HepG2 (cell line): ENCODE data around the gene KIF26B. TPM values are rescaled to one million over a fixed set of nuclear protein-coding genes. Genes with fewer than 3 reads are reported as not detected.

Source experiments
- ARNT2 ChIP-seq: sonication (generic); formaldehyde crosslinking; IDR thresholded peaks from 2 replicates; pipeline ENCODE4 v1.8.0; 2022; ENCODE audit warnings: mild to moderate bottlenecking, low read depth, missing genetic modification reagents, moderate library complexity
- HBP1 ChIP-seq: IDR thresholded peaks from 2 replicates; pipeline ENCODE4 v1.6.1; 2016; ENCODE audit warnings: low read depth, control low read depth
- MTF1 ChIP-seq: sonication (generic); formaldehyde crosslinking; IDR thresholded peaks from 2 replicates; pipeline ENCODE4 v1.5.0; 2020; ENCODE audit warnings: missing genetic modification reagents
- NR2C2 ChIP-seq: sonication (generic); formaldehyde crosslinking; IDR thresholded peaks from 2 replicates; pipeline ENCODE4 v1.4.0; 2020; ENCODE audit warnings: missing genetic modification reagents, mild to moderate bottlenecking, moderate library complexity, borderline replicate concordance
- POLR2G ChIP-seq: fragments of 200-400 bp; formaldehyde crosslinking; IDR thresholded peaks from 2 replicates; pipeline ENCODE4 v1.6.1; 2018; ENCODE audit warnings: mild to moderate bottlenecking, low read depth, low read length, moderate library complexity
- SAFB2 ChIP-seq: sonication (generic); formaldehyde crosslinking; IDR thresholded peaks from 2 replicates; pipeline ENCODE4 v1.5.1; 2020; ENCODE audit warnings: missing genetic modification reagents, low read depth, mild to moderate bottlenecking, borderline replicate concordance
- ZFYVE20 ChIP-seq: sonication (generic); formaldehyde crosslinking; IDR thresholded peaks from 2 replicates; pipeline ENCODE4 v1.8.0; 2023; ENCODE audit warnings: low read depth, mild to moderate bottlenecking, moderate library complexity, missing genetic modification reagents, borderline replicate concordance
- ZNF660 ChIP-seq: sonication (generic); formaldehyde crosslinking; IDR thresholded peaks from 2 replicates; pipeline ENCODE4 v1.5.1; 2020; ENCODE audit warnings: mild to moderate bottlenecking, low read depth, missing genetic modification reagents, borderline replicate concordance
- ZXDC ChIP-seq: sonication (generic); formaldehyde crosslinking; IDR thresholded peaks from 2 replicates; pipeline ENCODE4 v1.5.0; 2020; ENCODE audit warnings: mild to moderate bottlenecking, missing genetic modification reagents
- polyA plus RNA-seq, 8 experiments: library from polyadenylated mRNA; depleted of rRNA in 3 of 8; stranded (reverse) in 7 of 8; unstranded in 1 of 8; fragments of >200 nt; fragmentation: Illumina TruSeq in 4 of 8; extraction: Trizol in 4 of 8; gene quantifications; 2 replicates each; pipeline versions ENCODE4 v1.2.1 to v1.2.3, GENCODE V29; 2011 to 2016; ENCODE audit warnings: low read depth in 4 of 8, missing spikeins in 1 of 8, mixed read lengths in 1 of 8; ENCODE audit not compliant: insufficient read depth in 1 of 8
- total RNA-seq, 5 experiments: library from RNA; depleted of rRNA; stranded (reverse); fragments of >200 nt; fragmentation: Illumina TruSeq; extraction: Trizol; gene quantifications; 2 replicates each; pipeline ENCODE4 v1.2.3, GENCODE V29; 2016; ENCODE audit warnings: low read depth in 1 of 5
- TF ChIP-seq, protein P1 (sequence below): sonication (generic); formaldehyde crosslinking; IDR thresholded peaks from 2 replicates; pipeline ENCODE4 v1.5.1; 2020; ENCODE audit warnings: missing genetic modification reagents, mild to moderate bottlenecking, borderline replicate concordance
- TF ChIP-seq, protein P2 (sequence below): sonication (generic); formaldehyde crosslinking; conservative IDR thresholded peaks from 2 replicates; pipeline ENCODE4 v1.4.0; 2020; ENCODE audit warnings: missing genetic modification reagents
- TF ChIP-seq, protein P3 (sequence below): sonication (generic); formaldehyde crosslinking; IDR thresholded peaks from 2 replicates; pipeline ENCODE4 v1.4.0; 2020; ENCODE audit warnings: mild to moderate bottlenecking, missing genetic modification reagents, borderline replicate concordance
- TF ChIP-seq, protein P4 (sequence below): sonication (generic); formaldehyde crosslinking; IDR thresholded peaks from 2 replicates; pipeline ENCODE4 v1.5.0; 2020; ENCODE audit warnings: missing genetic modification reagents, mild to moderate bottlenecking, borderline replicate concordance

The KIF26B gene
- total and polyA plus RNA-seq, 2 of the 13 experiments (the other 11 are each of a cell fraction or from before 2014, with no cell fraction given), result 0.08 to 0.09 TPM

- TF ChIP-seq ZNF660 (CRISPR knock-in tag) (no peak), POLR2G (no peak), HBP1 (CRISPR knock-in tag) (0 out of 2 replicates have a peak, but pooled peaks have one; percentile 18), ZFYVE20 (CRISPR knock-in tag) (no peak), ARNT2 (0 out of 2 replicates have a peak, but pooled peaks have one; percentile 27), NR2C2 (CRISPR knock-in tag) (no peak), ZXDC (no peak), MTF1 (no peak), SAFB2 (CRISPR knock-in tag) (0 out of 2 replicates have a peak, but pooled peaks have one; percentile 42)
- TF ChIP-seq, protein P1, sequence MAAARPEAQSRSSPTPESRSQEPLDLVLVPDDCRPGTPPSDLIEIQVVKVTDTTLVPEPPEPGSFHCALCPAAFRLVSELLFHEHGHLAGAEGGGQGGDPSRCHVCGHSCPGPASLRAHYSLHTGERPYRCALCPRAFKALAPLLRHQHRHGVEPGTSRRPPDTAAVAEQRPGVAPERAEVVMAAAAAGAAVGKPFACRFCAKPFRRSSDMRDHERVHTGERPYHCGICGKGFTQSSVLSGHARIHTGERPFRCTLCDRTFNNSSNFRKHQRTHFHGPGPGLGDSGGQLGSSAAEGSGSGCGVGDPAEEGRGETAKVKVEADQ (CRISPR knock-in tag), result no peak
- TF ChIP-seq, protein P2, sequence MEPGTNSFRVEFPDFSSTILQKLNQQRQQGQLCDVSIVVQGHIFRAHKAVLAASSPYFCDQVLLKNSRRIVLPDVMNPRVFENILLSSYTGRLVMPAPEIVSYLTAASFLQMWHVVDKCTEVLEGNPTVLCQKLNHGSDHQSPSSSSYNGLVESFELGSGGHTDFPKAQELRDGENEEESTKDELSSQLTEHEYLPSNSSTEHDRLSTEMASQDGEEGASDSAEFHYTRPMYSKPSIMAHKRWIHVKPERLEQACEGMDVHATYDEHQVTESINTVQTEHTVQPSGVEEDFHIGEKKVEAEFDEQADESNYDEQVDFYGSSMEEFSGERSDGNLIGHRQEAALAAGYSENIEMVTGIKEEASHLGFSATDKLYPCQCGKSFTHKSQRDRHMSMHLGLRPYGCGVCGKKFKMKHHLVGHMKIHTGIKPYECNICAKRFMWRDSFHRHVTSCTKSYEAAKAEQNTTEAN (CRISPR knock-in tag), result no peak
- TF ChIP-seq, protein P3, sequence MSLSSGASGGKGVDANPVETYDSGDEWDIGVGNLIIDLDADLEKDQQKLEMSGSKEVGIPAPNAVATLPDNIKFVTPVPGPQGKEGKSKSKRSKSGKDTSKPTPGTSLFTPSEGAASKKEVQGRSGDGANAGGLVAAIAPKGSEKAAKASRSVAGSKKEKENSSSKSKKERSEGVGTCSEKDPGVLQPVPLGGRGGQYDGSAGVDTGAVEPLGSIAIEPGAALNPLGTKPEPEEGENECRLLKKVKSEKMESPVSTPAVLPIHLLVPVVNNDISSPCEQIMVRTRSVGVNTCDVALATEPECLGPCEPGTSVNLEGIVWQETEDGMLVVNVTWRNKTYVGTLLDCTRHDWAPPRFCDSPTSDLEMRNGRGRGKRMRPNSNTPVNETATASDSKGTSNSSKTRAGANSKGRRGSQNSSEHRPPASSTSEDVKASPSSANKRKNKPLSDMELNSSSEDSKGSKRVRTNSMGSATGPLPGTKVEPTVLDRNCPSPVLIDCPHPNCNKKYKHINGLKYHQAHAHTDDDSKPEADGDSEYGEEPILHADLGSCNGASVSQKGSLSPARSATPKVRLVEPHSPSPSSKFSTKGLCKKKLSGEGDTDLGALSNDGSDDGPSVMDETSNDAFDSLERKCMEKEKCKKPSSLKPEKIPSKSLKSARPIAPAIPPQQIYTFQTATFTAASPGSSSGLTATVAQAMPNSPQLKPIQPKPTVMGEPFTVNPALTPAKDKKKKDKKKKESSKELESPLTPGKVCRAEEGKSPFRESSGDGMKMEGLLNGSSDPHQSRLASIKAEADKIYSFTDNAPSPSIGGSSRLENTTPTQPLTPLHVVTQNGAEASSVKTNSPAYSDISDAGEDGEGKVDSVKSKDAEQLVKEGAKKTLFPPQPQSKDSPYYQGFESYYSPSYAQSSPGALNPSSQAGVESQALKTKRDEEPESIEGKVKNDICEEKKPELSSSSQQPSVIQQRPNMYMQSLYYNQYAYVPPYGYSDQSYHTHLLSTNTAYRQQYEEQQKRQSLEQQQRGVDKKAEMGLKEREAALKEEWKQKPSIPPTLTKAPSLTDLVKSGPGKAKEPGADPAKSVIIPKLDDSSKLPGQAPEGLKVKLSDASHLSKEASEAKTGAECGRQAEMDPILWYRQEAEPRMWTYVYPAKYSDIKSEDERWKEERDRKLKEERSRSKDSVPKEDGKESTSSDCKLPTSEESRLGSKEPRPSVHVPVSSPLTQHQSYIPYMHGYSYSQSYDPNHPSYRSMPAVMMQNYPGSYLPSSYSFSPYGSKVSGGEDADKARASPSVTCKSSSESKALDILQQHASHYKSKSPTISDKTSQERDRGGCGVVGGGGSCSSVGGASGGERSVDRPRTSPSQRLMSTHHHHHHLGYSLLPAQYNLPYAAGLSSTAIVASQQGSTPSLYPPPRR, result no peak
- TF ChIP-seq, protein P4, sequence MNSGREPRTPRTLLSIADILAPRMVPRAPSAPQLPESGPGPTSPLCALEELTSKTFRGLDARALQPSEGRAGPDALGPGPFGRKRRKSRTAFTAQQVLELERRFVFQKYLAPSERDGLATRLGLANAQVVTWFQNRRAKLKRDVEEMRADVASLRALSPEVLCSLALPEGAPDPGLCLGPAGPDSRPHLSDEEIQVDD, result no peak
These were observed 1.4 kb downstream of the KIF26B start (continued) for GRCh38 chr1:245156041-245156735.
